ENCODE data around the gene BIRC7.

The BIRC7 gene

GRCh38 chr20:63286781-63287696 is 51.3 kb downstream of the BIRC7 start:
- H4K20me1 ChIP-seq (ENCODE audit: insufficient read depth, low read length), result no peaks in the 10 kb centered on the region
- no peak overlapping the region for H3K4me2 ChIP-seq (ENCODE audit: low read length)
- TF ChIP-seq CTCF (IDR thresholded peaks at IDR 0.05; ENCODE audit: low read length), result no peak
- TF ChIP-seq EZH2 (IDR thresholded peaks at IDR 0.05; ENCODE audit: borderline replicate concordance, low read length), result no peak
- no peaks in the 10 kb centered on the region for H3K79me2 ChIP-seq (ENCODE audit: insufficient read depth, low read length)
- H3K36me3 ChIP-seq (ENCODE audit: insufficient read depth, low read length), result peaks cover 8% of the 10 kb centered on the region
- no peaks in the 10 kb centered on the region for H3K4me1 ChIP-seq (ENCODE audit: insufficient read depth, low read length, severe bottlenecking)
- H3K9me3 ChIP-seq (ENCODE audit: low read length), result no peaks in the 10 kb centered on the region
- H3K9ac ChIP-seq (ENCODE audit: low read length), result no peak overlapping the region
- H3K27me3 ChIP-seq (ENCODE audit: insufficient read depth, low read length), result no peaks in the 10 kb centered on the region
- H2AFZ ChIP-seq (ENCODE audit: low read length), result no peak overlapping the region
- no peaks in the 10 kb centered on the region for H3K9me2 ChIP-seq (ENCODE audit: low read depth, low read length)
- no peak overlapping the region for H3K27ac ChIP-seq (ENCODE audit: low read depth, low read length, poor library complexity, severe bottlenecking)
- H3K4me3 ChIP-seq (ENCODE audit: low read depth, low read length, poor library complexity, severe bottlenecking), result no peak overlapping the region
- H3F3A ChIP-seq (ENCODE audit: insufficient read depth, low read length), result no peaks in the 10 kb centered on the region

DNA sequence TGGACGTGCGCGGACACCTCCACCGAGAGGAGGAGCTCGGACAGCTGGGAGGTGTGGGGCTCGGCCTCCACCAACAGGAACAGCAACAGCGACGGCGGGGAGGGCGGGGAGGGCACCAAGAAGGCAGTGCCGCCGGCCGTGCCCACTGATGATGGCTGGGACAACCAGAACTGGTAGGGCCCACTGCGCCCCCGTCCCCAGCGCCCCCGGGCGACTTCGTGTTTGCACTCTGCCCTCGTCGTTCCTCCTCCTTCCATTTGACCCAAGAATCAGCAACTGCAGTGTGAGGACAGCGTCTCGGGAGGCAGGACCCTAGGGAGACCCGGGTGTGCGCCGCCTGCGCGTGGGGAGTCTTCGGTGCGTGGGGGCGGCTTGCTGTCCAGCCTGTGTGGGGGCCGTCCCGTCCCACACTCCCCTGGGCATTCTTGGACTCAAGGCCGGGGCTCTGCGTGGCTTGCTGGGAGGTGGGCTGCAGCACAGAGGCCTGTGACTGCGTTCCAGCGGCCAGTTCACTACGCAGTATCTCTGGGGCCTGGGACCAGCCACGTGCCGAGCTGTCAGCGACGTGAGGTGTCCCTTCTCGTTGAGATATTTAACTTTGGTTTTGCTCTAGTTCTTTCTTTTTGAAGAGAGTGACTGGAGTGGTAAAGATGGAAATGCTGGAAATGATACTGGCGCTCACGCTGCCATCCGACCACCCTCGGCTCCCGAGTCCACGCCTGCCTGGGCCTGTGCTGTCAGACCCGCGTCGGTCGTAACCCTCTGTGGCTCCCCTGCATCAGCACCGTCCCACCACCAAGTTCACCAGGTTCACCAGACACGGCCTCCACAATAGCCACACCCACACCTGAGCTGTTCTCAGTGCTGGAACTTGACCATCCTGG is 52.2 kb downstream of the BIRC7 start:
- TF ChIP-seq CTCF (IDR thresholded peaks at IDR 0.05; ENCODE audit: low read length), result no peak
- TF ChIP-seq EZH2 (IDR thresholded peaks at IDR 0.05; ENCODE audit: borderline replicate concordance, low read length), result no peak
- Histone ChIP-seq H4K20me1 (ENCODE audit: insufficient read depth, low read length) (no peaks in the 10 kb centered on the region), H3K4me1 (ENCODE audit: insufficient read depth, low read length, severe bottlenecking) (no peaks in the 10 kb centered on the region)

DNA sequence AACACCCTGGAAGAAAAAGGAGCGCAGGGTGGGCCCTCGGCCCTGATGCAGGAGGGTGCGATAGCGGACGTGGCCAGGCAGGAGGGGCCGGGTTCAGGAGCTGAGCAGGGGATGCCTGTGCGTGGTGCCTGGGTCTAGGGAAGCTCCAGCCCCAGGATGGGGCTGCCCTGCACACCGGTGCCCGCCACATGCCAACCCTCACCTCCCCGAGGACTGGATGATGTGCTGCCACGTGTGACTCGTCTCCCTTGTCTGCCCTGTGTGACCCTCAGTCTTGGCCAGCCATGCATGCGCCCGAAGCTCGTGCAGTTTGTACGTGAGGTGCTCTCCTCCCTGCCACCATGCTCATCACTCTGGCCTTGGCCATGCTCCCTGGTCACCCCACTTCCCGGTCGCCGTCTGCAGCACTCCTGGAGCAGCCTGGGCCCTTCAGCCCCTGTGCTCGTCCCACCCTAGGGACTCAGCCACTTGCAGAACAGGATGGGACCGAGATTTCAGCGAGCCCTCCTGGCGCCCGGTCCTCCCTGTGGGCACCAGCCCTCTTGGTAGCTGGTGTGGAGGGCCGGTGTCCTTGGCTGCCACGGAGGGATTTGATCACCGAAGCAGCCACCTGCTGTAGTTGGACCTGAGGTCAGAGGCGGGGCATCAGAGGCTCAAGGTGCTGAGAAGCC is 53.0 kb downstream of the BIRC7 start:
- Histone ChIP-seq H2AFZ (ENCODE audit: low read length) (no peak overlapping the region), H3F3A (ENCODE audit: insufficient read depth, low read length) (no peaks in the 10 kb centered on the region), H3K4me2 (ENCODE audit: low read length) (no peak overlapping the region), H3K27me3 (ENCODE audit: insufficient read depth, low read length) (no peaks in the 10 kb centered on the region), H3K4me3 (ENCODE audit: low read depth, low read length, poor library complexity, severe bottlenecking) (no peak overlapping the region), H3K27ac (ENCODE audit: low read depth, low read length, poor library complexity, severe bottlenecking) (no peak overlapping the region), H3K79me2 (ENCODE audit: insufficient read depth, low read length) (no peaks in the 10 kb centered on the region), H3K9me3 (ENCODE audit: low read length) (no peaks in the 10 kb centered on the region), H3K4me1 (ENCODE audit: insufficient read depth, low read length, severe bottlenecking) (no peaks in the 10 kb centered on the region), H3K9ac (ENCODE audit: low read length) (no peak overlapping the region), H3K9me2 (ENCODE audit: low read depth, low read length) (no peaks in the 10 kb centered on the region), H4K20me1 (ENCODE audit: insufficient read depth, low read length) (no peaks in the 10 kb centered on the region), H3K36me3 (ENCODE audit: insufficient read depth, low read length) (peaks cover 4% of the 10 kb centered on the region; the same call in 1 of the 2 replicates)
- TF ChIP-seq EZH2 (IDR thresholded peaks at IDR 0.05; ENCODE audit: borderline replicate concordance, low read length) (no peak), CTCF (IDR thresholded peaks at IDR 0.05; ENCODE audit: low read length) (no peak)

More for the DNA sequence above, 52.2 kb downstream of the BIRC7 start:
- Histone ChIP-seq H3K9ac (ENCODE audit: low read length) (no peak overlapping the region), H3K27ac (ENCODE audit: low read depth, low read length, poor library complexity, severe bottlenecking) (no peak overlapping the region), H3K36me3 (ENCODE audit: insufficient read depth, low read length) (peaks cover 6% of the 10 kb centered on the region), H3K4me3 (ENCODE audit: low read depth, low read length, poor library complexity, severe bottlenecking) (no peak overlapping the region), H3K4me2 (ENCODE audit: low read length) (no peak overlapping the region), H3K9me3 (ENCODE audit: low read length) (no peaks in the 10 kb centered on the region), H3K79me2 (ENCODE audit: insufficient read depth, low read length) (no peaks in the 10 kb centered on the region), H3K27me3 (ENCODE audit: insufficient read depth, low read length) (no peaks in the 10 kb centered on the region), H2AFZ (ENCODE audit: low read length) (no peak overlapping the region), H3F3A (ENCODE audit: insufficient read depth, low read length) (no peaks in the 10 kb centered on the region), H3K9me2 (ENCODE audit: low read depth, low read length) (no peaks in the 10 kb centered on the region)

Data from OCI-LY1 (cell line).